Thymus (tissue), 11 donors: Measurements from ENCODE around the gene ZNF789. TPM values are rescaled to one million over a fixed set of nuclear protein-coding genes. Genes with fewer than 3 reads are reported as not detected.

Source experiments
- DNase-seq, 9 donors: peaks; one replicate each; pipeline ENCODE4 v3.0.0-alpha.2; 2013; ENCODE audit warnings: low spot score in 9 of 9, low read depth in 6 of 9, missing footprints in 1 of 9
- H3K27ac ChIP-seq, 2 donors: one replicate each; pipeline ENCODE4 v1.5.1; 2013; ENCODE audit warnings: control low read depth in 1 of 2, low read depth in 1 of 2, low read length in 1 of 2, mild to moderate bottlenecking in 1 of 2, moderate library complexity in 1 of 2
- H3K27me3 ChIP-seq, 2 donors: one replicate each; pipeline ENCODE4 v1.5.1; 2013; ENCODE audit warnings: low read length in 1 of 2; ENCODE audit not compliant: control insufficient read depth in 2 of 2, insufficient read depth in 1 of 2
- H3K36me3 ChIP-seq, 2 donors: one replicate each; pipeline ENCODE4 v1.5.1; 2013; ENCODE audit warnings: low read length in 1 of 2, mild to moderate bottlenecking in 1 of 2, moderate library complexity in 1 of 2; ENCODE audit not compliant: control insufficient read depth in 2 of 2, insufficient read depth in 2 of 2
- H3K4me1 ChIP-seq, 2 donors: one replicate each; pipeline ENCODE4 v1.5.1; 2013; ENCODE audit warnings: low read length in 2 of 2; ENCODE audit not compliant: control insufficient read depth in 2 of 2, insufficient read depth in 2 of 2
- H3K4me3 ChIP-seq, 2 donors: one replicate each; pipeline ENCODE4 v1.5.1; 2013; ENCODE audit warnings: low read length in 2 of 2, control low read depth in 1 of 2, mild to moderate bottlenecking in 1 of 2
- H3K9me3 ChIP-seq, 2 donors: one replicate each; pipeline ENCODE4 v1.5.1; 2013; ENCODE audit warnings: low read length in 1 of 2, mild to moderate bottlenecking in 1 of 2; ENCODE audit not compliant: control insufficient read depth in 2 of 2, insufficient read depth in 1 of 2
- whole genome bisulfite sequencing: extraction: QIAGEN DNeasy Blood & Tissue Kit; methylation state at CpG from one replicate; pipeline ENCODE4 v1.1.7; 2013; 5-methylcytosine and 5-hydroxymethylcytosine counted together
- polyA plus RNA-seq: library from polyadenylated mRNA; stranded (reverse); fragments of 200-250 nt; gene quantifications from one replicate; pipeline ENCODE4 v1.2.3, GENCODE V29; 2013
- total RNA-seq: library from RNA; stranded (reverse); fragments of 120-200 nt; gene quantifications from one replicate; pipeline ENCODE4 v1.2.4, GENCODE V29; 2013
- donor health status: healthy.

ZNF789 gene
- total and polyA plus RNA-seq, 2 donors: 10.3 to 23.0 TPM

DNA sequence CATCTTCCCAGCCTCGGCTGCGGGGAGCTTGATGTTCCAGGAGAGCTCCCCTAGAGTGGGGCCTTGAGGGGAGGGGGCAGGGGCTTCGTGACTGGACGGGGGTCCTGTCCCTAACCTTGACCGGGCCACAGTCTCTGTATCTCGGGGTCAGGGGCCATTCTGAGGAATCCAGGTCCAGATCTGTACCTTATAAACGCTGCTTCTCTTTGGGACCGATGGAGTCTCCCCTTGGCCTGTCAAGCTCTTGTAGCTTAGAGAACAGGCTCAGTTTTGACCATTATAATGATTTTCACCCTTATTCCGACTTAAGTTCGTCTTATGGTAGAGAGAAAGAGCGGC lies 32.6 kb downstream of the ZNF789 start:
- H3K9me3 ChIP-seq: peaks cover 0 to 7% of the 10 kb centered on the region in 2 donors
- DNase-seq: no peak
- H3K4me3 ChIP-seq: peak overlapping the region; percentile 90 to 96
- peaks cover 10 to 26% of the 10 kb centered on the region in 2 donors for H3K4me1 ChIP-seq
- H3K36me3 ChIP-seq: peaks cover 0 to 2% of the 10 kb centered on the region in 2 donors
- peak overlapping the region; percentile 93 to 95 for H3K27ac ChIP-seq
- H3K27me3 ChIP-seq: no peaks in the 10 kb centered on the region
- WGBS: 4% methylated on average over 11 of the region's 11 CpGs

DNA sequence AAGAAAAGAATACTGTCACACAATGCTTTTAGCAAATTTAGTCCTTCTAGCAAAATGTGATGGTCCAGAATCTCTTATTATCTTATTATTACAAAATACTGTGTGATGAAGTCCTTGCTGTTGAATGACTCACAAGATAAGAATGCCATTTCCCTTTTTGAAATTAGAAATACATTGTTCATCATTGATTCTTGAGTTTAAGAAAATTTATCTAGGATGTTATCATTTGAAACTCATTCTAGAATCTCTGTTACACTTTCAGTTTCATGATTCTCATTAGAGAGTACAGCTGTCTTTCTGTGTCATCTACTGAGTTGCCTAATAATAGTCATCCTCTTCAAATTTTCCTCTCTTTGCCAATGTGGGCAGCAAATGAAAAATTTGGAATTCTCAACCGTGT lies 41.4 kb downstream of the ZNF789 start:
- 98% methylated on average over 1 of the region's 1 CpG for WGBS
- Histone ChIP-seq H3K36me3 (peaks cover 24 to 42% of the 10 kb centered on the region in 2 donors), H3K27ac (no peak overlapping the region), H3K9me3 (no peaks in the 10 kb centered on the region), H3K4me1 (no peaks in the 10 kb centered on the region), H3K27me3 (no peaks in the 10 kb centered on the region), H3K4me3 (no peak overlapping the region)
- no peak for DNase-seq

DNA sequence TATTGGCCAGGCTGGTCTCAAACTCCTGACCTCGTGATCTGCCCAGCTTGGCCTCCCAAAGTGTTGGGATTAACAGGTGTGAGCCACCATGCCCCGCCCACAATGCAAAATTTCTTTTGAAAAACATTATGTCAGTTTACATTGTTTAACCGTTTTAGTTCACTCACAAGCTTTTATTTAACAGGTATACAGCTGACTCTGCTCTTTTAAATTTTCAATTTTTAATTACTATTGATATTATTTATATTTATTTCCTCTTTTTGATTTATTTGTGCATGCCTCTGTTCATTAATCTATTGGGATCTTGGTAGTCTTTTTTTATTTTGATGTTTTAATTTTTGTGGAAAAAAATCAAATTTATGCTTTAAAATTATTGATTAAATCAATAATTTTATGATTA lies 48.7 kb downstream of the ZNF789 start:
- H3K27ac ChIP-seq: no peak overlapping the region
- no peaks in the 10 kb centered on the region for H3K9me3 ChIP-seq
- no peaks in the 10 kb centered on the region for H3K4me1 ChIP-seq
- DNase-seq: no peak
- H3K36me3 ChIP-seq: peaks cover 26 to 31% of the 10 kb centered on the region in 2 donors
- no peak overlapping the region for H3K4me3 ChIP-seq
- 97% methylated on average over 3 of the region's 3 CpGs for WGBS
- no peaks in the 10 kb centered on the region for H3K27me3 ChIP-seq

DNA sequence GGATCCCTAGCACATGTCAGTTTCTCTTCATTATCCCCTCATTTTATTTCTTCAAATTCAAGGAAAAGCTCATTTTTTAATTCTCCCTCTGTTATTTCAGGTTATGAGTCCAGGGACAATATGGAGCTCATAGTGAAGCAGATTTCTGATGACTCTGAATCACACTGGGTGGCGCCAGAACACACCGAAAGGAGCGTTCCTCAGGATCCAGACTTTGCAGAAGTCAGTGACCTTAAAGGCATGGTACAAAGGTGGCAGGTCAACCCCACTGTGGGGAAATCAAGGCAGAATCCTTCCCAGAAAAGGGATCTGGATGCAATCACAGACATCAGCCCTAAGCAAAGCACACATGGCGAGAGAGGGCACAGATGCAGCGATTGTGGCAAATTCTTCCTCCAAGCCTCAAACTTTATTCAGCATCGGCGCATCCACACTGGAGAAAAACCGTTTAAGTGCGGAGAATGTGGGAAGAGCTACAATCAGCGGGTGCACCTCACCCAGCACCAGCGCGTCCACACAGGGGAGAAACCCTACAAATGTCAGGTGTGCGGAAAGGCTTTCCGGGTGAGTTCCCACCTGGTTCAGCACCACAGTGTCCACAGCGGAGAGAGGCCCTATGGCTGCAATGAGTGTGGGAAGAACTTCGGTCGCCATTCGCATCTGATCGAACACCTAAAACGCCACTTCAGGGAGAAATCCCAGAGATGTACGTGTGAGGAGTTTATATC lies 53.2 kb downstream of the ZNF789 start:
- WGBS: 98% methylated on average over 21 of the region's 21 CpGs
- DNase-seq: peak in 1 of 9 donors; percentile 25

DNA sequence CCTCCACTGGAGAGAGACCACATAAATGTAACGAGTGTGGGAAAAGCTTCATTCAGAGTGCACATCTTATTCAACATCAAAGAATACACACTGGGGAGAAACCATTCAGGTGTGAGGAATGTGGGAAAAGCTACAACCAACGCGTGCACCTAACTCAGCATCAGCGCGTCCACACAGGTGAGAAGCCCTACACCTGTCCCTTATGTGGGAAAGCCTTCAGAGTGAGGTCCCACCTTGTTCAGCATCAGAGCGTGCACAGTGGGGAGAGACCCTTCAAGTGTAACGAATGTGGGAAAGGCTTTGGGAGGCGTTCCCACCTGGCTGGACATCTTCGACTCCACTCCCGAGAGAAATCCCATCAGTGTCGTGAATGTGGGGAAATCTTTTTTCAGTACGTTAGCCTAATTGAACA lies 58.7 kb downstream of the ZNF789 start:
- Histone ChIP-seq H3K27me3 (no peaks in the 10 kb centered on the region), H3K4me3 (no peak overlapping the region), H3K27ac (no peak overlapping the region), H3K4me1 (no peaks in the 10 kb centered on the region), H3K9me3 (peaks cover 13 to 59% of the 10 kb centered on the region in 2 donors), H3K36me3 (peaks cover 45 to 55% of the 10 kb centered on the region in 2 donors)
- WGBS: 98% methylated on average over 12 of the region's 12 CpGs
- DNase-seq: no peak

More for the DNA sequence above, 53.2 kb downstream of the ZNF789 start:
- Histone ChIP-seq H3K9me3 (peaks cover 0 to 19% of the 10 kb centered on the region in 2 donors), H3K27ac (no peak overlapping the region), H3K4me3 (no peak overlapping the region), H3K36me3 (peaks cover 30 to 47% of the 10 kb centered on the region in 2 donors), H3K27me3 (no peaks in the 10 kb centered on the region), H3K4me1 (no peaks in the 10 kb centered on the region)

DNA sequence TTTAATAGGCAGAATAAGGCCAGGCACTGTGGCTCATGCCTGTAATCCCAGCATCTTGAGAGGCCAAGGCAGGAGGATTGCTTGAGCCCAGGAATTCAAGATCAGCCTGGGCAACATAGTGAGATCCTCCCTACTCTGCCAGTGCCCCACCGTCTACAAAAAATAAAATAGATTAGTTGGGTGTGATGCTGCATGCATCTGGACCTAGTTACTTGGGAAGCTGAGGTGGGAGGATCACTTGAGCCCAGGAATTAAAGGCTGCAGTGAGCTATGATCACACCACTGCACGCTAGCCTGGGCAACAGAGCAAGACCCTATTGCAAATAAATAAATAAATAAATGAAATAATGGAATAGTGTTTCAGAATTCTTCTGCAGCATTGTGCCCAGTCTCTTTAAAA lies 63.0 kb downstream of the ZNF789 start:
- H3K36me3 ChIP-seq: peaks cover 23 to 24% of the 10 kb centered on the region in 2 donors
- peaks cover 16 to 56% of the 10 kb centered on the region in 2 donors for H3K9me3 ChIP-seq
- no peak overlapping the region for H3K27ac ChIP-seq
- no peak for DNase-seq
- 95% methylated on average over 2 of the region's 2 CpGs for WGBS
- H3K27me3 ChIP-seq: no peaks in the 10 kb centered on the region
- no peaks in the 10 kb centered on the region for H3K4me1 ChIP-seq
- no peak overlapping the region for H3K4me3 ChIP-seq

Other genes with a start within 250 kb of the ZNF789 start
- gene MYH16, start 200.1 kb upstream of the ZNF789 start, total RNA-seq: 0.05 TPM
- 0.09 TPM for gene MYH16, start 200.1 kb upstream of the ZNF789 start, polyA plus RNA-seq
- 39.9 TPM for gene ARPC1A, start 147.0 kb upstream of the ZNF789 start, total RNA-seq
- 149 TPM for gene ARPC1A, start 147.0 kb upstream of the ZNF789 start, polyA plus RNA-seq
- gene ARPC1B, start 98.2 kb upstream of the ZNF789 start, total RNA-seq: 186 TPM
- 204 TPM for gene ARPC1B, start 98.2 kb upstream of the ZNF789 start, polyA plus RNA-seq
- 73.6 TPM for gene PDAP1, start 64.3 kb upstream of the ZNF789 start, total RNA-seq
- 120 TPM for gene PDAP1, start 64.3 kb upstream of the ZNF789 start, polyA plus RNA-seq
- gene BUD31, start 63.9 kb upstream of the ZNF789 start, total RNA-seq: 102 TPM
- gene BUD31, start 63.9 kb upstream of the ZNF789 start, polyA plus RNA-seq: 123 TPM
- 2.8 TPM for gene PTCD1, start 34.1 kb upstream of the ZNF789 start, total RNA-seq
- 2.8 TPM for gene PTCD1, start 34.1 kb upstream of the ZNF789 start, polyA plus RNA-seq
- gene CPSF4, start 33.9 kb upstream of the ZNF789 start, total RNA-seq: 19.0 TPM
- 51.1 TPM for gene CPSF4, start 33.9 kb upstream of the ZNF789 start, polyA plus RNA-seq
- 533 TPM for gene ATP5MF, start 6.7 kb upstream of the ZNF789 start, total RNA-seq
- 896 TPM for gene ATP5MF, start 6.7 kb upstream of the ZNF789 start, polyA plus RNA-seq
- gene ZNF394, start 27.4 kb downstream of the ZNF789 start, total RNA-seq: 26.1 TPM
- 41.3 TPM for gene ZNF394, start 27.4 kb downstream of the ZNF789 start, polyA plus RNA-seq
- gene ZKSCAN5, start 31.8 kb downstream of the ZNF789 start, total RNA-seq: 11.0 TPM
- 5.7 TPM for gene ZKSCAN5, start 31.8 kb downstream of the ZNF789 start, polyA plus RNA-seq
- gene FAM200A, start 79.2 kb downstream of the ZNF789 start, total RNA-seq: 7.6 TPM
- gene FAM200A, start 79.2 kb downstream of the ZNF789 start, polyA plus RNA-seq: 11.2 TPM
- gene ZNF655, start 85.8 kb downstream of the ZNF789 start, total RNA-seq: 58.9 TPM
- 117 TPM for gene ZNF655, start 85.8 kb downstream of the ZNF789 start, polyA plus RNA-seq
- 1.5 TPM for gene TMEM225B, start 125.4 kb downstream of the ZNF789 start, total RNA-seq
- 2.8 TPM for gene TMEM225B, start 125.4 kb downstream of the ZNF789 start, polyA plus RNA-seq
- gene ZSCAN25, start 144.1 kb downstream of the ZNF789 start, total RNA-seq: 16.7 TPM
- gene ZSCAN25, start 144.1 kb downstream of the ZNF789 start, polyA plus RNA-seq: 9.8 TPM
- gene CYP3A5, start 207.1 kb downstream of the ZNF789 start, total RNA-seq: 2.1 TPM
- gene CYP3A5, start 207.1 kb downstream of the ZNF789 start, polyA plus RNA-seq: 20.8 TPM